HFF-Myc (cell line): ENCODE data around the gene NYAP1.
"Not testable (repeated sequence)": the region's sequence is repeated elsewhere in the genome, so short reads cannot be mapped to it uniquely, and the experiment has no call there.

Source experiments
- DNase-seq: peaks from one replicate; pipeline ENCODE4 v3.0.0-alpha.2; 2011; ENCODE audit warnings: low read depth; ENCODE audit errors: extremely low read depth
- H3K4me3 ChIP-seq: replicated peaks from 2 replicates; pipeline ENCODE4 v1.5.1; 2011; ENCODE audit warnings: low read depth, mild to moderate bottlenecking, control low read depth, low read length
- TF ChIP-seq, protein P1 (sequence below): IDR thresholded peaks from 2 replicates; pipeline ENCODE4 v1.5.1; 2012; ENCODE audit warnings: mild to moderate bottlenecking, low read depth, low read length, control low read depth; ENCODE audit errors: missing control alignments

The NYAP1 gene

DNA sequence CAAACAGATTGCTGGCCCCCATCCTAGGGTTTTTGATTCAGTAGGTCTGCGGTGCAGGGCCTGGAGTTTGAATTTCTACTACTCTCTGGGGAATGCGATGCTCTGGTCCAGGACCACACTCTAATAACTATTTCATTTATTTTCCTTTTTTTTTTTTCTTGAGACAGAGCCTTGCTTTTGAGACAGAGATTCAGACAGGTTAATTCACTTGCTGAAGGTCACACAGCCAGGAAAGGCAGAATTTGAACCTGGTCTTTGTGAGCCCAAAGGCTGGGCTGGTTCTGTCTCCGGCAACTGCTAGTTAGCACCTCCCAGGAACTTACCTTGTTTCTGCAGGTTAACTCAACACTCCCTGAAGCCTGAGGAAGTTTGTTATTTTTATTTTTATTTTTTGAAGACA, 31.2 kb upstream of the NYAP1 start:
- DNase-seq, result no peak
- no peak overlapping the region for H3K4me3 ChIP-seq
- TF ChIP-seq, protein P1, sequence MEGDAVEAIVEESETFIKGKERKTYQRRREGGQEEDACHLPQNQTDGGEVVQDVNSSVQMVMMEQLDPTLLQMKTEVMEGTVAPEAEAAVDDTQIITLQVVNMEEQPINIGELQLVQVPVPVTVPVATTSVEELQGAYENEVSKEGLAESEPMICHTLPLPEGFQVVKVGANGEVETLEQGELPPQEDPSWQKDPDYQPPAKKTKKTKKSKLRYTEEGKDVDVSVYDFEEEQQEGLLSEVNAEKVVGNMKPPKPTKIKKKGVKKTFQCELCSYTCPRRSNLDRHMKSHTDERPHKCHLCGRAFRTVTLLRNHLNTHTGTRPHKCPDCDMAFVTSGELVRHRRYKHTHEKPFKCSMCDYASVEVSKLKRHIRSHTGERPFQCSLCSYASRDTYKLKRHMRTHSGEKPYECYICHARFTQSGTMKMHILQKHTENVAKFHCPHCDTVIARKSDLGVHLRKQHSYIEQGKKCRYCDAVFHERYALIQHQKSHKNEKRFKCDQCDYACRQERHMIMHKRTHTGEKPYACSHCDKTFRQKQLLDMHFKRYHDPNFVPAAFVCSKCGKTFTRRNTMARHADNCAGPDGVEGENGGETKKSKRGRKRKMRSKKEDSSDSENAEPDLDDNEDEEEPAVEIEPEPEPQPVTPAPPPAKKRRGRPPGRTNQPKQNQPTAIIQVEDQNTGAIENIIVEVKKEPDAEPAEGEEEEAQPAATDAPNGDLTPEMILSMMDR, result no peak

DNA sequence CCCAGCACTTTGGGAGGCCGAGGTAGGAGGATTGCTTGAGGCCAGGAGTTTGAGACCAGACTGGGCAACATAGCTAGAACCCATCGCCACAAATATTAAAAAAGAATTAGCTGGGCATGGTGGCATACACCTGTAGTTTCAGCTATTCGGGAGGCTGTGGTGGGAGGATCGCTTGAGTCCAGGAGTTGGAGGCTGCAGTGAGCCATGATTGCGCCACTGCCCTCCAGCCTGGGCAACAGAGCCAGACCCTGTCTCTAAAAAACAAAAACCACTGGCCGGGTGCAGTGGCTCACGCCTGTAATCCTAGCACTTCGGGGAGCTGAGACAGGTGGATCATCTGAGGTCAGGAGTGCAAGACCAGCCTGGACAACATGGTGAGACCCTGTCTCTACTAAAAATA, 29.9 kb upstream of the NYAP1 start:
- H3K4me3 ChIP-seq, DNase-seq: not testable (repeated sequence)

DNA sequence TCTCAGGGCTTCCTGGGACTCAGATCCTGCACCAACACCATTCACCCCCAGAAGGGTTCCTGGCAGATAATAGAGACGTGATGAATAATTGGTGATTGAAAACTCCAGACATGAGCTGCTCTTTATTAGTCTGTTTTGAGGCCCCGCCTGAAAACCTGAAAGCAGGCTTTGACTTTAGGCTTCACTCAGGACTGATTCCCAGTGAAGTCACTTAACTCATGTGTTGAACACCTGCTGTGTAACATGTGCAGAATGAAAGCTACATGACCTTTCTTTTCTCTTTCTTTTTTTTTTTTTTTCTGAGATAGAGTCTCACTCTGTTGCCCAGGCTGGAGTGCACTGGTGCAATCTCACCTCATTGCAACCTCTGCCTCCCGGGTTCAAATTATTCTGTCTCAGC, 28.5 kb upstream of the NYAP1 start:
- H3K4me3 ChIP-seq, result no peak overlapping the region
- no peak for DNase-seq
- TF ChIP-seq, protein P1, result no peak

DNA sequence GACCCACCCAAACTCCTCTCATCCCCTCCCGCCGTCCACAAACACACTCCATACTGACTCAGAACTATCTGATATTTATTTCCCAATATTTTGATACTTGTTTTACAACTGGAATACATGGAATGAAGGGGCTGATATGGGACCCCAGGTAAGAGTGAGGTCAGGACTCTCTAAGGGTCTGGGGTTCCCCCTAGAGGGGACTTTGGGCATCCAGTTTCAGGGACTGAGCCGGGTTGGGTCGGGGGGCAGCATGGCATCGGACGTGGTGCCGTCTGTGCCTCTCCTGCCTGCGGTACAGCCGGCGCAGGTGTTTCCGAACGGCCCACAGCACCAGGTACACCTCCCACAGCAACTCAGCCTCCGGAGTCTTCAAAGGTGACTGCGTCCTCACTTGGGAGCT, 27.2 kb upstream of the NYAP1 start:
- no peak overlapping the region for H3K4me3 ChIP-seq
- TF ChIP-seq, protein P1, result no peak
- DNase-seq, result no peak

DNA sequence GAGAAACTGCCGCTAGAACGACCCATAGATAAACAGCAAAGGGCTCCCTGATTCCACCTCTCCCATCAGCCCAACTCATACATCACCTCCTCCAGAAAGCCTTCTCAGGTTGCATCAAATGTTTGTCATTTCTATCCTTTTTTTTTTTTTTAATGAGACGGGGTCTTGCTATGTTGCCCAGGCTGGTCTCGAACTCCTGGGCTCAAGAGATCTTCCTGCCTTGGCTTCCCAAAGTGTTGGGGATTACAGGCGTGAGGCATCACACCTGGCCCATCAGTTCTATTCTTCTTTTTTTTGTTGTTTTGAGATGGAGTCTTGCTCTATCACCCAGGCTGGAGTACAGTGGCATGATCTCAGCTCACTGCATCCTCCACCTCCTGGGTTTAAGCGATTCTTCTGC, 26.7 kb upstream of the NYAP1 start:
- TF ChIP-seq, protein P1, result no peak
- DNase-seq, result no peak
- no peak overlapping the region for H3K4me3 ChIP-seq

DNA sequence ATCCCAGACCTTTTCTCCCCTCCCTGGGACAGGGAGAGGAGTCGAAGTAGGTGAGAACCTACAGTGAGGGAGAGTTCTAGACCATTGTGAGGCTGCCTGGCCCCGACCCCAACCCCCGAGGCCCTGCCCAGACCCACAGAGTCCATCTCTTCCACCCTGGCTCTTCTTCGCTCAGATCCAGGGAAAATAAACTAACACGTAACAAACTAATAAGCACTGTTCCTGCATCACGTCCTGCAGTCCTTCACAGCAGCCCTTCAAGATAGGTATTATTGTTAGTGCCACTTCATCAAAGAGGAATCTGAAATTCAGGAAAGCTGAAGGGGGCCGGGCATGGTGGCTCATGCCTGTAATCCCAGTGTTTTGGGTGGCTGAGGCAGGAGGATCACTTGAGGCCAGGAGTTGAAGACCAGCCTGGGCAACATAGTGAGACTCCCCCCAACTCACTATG, 19.5 kb upstream of the NYAP1 start, which contains the start of gene SPACDR:
TSS of gene SPACDR (minus strand) at position 51 of the 451 bp plus-strand sequence. CDS start 235 bp downstream, outside the sequence.
- no peak within 1 kb of the TSS for H3K4me3 ChIP-seq
- TF ChIP-seq, protein P1, result no peak
- DNase-seq, result no peak

DNA sequence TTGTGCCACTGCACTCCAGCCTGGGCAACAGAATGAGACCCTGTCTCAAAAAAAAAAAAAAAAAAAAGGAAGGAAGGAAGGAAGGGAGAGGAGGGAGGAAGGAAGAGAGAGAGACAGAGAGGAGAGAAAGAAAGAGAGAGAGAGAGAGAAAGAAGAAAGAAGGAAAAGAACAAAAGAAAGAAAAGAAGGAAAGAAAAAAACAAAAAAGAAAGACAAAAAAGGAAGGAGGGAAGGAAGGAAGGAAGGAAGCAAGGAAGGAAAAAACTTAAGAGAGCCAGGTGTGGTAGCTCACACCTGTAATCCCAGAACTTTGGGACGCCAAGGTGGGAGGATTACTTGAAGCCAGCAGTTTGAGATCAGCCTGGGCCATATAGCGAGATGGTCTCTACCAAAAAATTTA, 18.9 kb upstream of the NYAP1 start:
- TF ChIP-seq, protein P1, result no peak
- no peak overlapping the region for H3K4me3 ChIP-seq
- DNase-seq, result no peak
